ENCODE results near the gene SHC2. TPM values are rescaled to one million over a fixed set of nuclear protein-coding genes. Genes with fewer than 3 reads are reported as not detected.

The SHC2 gene
- total and polyA plus RNA-seq, 9 of the 15 experiments (the other 6 are each of a cell fraction or from before 2014, with no cell fraction given): 0.14 to 0.36 (median 0.17) TPM; not detected in 5

DNA sequence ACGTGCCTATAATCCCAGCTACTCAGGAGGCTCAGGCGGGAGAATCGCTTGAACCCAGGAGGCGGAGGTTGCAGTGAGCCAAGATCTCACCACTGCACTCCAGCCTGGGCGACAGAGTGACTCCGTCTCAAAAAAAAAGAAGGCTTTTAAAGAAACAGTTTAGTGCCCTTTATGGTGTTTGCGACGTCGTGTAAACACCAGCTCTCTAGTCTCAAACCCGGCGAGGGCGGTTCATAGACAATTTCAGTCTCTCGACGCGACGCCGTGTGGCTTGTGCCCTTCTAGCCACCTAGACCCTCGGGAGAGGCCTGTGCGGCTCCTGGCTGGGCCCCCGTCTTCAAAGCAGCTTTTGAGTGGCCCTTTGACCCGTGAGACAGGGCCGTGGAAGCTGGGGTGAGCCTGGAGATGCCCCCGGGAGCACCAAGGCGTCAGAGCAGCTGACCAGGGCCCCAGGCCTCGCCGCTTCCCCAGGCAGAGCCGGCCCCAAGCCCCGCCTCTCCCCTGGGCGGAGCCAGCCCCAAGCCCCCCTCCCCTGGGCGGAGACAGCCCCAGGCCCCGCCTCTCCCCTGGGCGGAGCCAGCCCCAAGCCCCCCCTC lies 30.4 kb upstream of the SHC2 start (continued):
- TF ChIP-seq, protein P1, sequence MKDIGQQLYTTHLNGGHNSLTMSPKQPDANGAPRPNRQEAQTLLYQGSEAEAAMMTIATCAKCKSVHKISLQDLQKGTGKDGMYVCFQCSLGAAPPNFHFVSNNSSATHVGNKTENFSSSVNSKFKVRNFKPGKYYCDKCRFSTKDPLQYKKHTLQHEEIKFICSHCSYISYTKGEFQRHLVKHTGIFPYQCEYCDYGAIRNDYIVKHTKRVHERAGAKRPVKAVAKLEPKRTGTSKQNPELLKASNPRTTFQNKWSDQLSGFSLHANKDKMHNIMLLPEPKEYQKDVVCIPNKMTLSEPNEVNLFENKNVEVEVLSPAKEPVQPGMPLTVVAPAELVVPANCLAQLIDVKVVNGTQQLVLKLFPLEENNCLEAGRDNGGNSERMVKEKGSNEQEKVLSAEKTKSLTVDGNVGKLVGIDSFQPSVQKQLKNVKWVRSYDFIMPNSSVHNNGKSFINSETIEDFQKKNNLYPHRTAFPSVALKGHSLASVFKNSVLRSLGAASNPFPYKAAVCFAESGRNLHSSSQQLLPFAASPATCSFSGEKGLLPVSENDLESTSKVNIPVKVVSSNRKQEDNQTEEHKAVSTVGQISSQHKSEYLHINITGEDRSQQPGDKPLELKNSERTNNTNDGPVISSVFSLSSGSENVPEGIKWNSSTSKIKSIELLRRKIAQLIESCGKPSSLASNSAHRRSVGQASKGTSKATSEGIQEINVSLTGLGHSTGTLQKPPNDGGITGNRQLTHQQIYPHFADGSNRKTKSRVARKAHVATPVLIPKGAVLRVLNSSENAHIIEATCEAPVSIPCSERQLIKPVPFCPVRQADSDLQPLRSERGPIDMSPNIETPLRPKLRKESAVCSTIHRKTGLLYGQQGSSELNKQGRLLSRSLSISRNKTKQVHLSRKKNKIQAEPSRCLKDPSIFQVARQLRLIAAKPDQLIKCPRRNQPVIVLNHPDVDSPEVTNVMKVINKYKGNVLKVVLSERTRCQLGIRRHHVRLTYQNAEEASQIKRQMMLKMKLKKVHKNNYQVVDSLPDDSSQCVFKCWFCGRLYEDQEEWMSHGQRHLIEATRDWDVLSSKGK (CRISPR knock-in tag; IDR thresholded peaks at IDR 0.05): no peak
- TF ChIP-seq SRSF3 (IDR thresholded peaks at IDR 0.05; ENCODE audit: insufficient read depth, low read length) (no peak), ZNF41 (CRISPR knock-in tag; conservative IDR thresholded peaks at IDR 0.05) (0 out of 2 replicates have a peak, but pooled peaks have one; percentile 28), ESRRA (IDR thresholded peaks at IDR 0.05; ENCODE audit: borderline replicate concordance, low read depth) (no peak), ETV5 (CRISPR knock-in tag; IDR thresholded peaks at IDR 0.05; ENCODE audit: low read depth) (no peak), L3MBTL2 (IDR thresholded peaks at IDR 0.05) (peak; percentile 95), ZNF76 (CRISPR knock-in tag; IDR thresholded peaks at IDR 0.05; ENCODE audit: borderline replicate concordance) (no peak)
- TF ChIP-seq, protein P2, sequence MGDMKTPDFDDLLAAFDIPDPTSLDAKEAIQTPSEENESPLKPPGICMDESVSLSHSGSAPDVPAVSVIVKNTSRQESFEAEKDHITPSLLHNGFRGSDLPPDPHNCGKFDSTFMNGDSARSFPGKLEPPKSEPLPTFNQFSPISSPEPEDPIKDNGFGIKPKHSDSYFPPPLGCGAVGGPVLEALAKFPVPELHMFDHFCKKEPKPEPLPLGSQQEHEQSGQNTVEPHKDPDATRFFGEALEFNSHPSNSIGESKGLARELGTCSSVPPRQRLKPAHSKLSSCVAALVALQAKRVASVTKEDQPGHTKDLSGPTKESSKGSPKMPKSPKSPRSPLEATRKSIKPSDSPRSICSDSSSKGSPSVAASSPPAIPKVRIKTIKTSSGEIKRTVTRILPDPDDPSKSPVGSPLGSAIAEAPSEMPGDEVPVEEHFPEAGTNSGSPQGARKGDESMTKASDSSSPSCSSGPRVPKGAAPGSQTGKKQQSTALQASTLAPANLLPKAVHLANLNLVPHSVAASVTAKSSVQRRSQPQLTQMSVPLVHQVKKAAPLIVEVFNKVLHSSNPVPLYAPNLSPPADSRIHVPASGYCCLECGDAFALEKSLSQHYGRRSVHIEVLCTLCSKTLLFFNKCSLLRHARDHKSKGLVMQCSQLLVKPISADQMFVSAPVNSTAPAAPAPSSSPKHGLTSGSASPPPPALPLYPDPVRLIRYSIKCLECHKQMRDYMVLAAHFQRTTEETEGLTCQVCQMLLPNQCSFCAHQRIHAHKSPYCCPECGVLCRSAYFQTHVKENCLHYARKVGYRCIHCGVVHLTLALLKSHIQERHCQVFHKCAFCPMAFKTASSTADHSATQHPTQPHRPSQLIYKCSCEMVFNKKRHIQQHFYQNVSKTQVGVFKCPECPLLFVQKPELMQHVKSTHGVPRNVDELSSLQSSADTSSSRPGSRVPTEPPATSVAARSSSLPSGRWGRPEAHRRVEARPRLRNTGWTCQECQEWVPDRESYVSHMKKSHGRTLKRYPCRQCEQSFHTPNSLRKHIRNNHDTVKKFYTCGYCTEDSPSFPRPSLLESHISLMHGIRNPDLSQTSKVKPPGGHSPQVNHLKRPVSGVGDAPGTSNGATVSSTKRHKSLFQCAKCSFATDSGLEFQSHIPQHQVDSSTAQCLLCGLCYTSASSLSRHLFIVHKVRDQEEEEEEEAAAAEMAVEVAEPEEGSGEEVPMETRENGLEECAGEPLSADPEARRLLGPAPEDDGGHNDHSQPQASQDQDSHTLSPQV (IDR thresholded peaks at IDR 0.05): peak; percentile 91
- TF ChIP-seq, protein P3, sequence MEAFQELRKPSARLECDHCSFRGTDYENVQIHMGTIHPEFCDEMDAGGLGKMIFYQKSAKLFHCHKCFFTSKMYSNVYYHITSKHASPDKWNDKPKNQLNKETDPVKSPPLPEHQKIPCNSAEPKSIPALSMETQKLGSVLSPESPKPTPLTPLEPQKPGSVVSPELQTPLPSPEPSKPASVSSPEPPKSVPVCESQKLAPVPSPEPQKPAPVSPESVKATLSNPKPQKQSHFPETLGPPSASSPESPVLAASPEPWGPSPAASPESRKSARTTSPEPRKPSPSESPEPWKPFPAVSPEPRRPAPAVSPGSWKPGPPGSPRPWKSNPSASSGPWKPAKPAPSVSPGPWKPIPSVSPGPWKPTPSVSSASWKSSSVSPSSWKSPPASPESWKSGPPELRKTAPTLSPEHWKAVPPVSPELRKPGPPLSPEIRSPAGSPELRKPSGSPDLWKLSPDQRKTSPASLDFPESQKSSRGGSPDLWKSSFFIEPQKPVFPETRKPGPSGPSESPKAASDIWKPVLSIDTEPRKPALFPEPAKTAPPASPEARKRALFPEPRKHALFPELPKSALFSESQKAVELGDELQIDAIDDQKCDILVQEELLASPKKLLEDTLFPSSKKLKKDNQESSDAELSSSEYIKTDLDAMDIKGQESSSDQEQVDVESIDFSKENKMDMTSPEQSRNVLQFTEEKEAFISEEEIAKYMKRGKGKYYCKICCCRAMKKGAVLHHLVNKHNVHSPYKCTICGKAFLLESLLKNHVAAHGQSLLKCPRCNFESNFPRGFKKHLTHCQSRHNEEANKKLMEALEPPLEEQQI (IDR thresholded peaks at IDR 0.05): no peak
- TF ChIP-seq, protein P4, sequence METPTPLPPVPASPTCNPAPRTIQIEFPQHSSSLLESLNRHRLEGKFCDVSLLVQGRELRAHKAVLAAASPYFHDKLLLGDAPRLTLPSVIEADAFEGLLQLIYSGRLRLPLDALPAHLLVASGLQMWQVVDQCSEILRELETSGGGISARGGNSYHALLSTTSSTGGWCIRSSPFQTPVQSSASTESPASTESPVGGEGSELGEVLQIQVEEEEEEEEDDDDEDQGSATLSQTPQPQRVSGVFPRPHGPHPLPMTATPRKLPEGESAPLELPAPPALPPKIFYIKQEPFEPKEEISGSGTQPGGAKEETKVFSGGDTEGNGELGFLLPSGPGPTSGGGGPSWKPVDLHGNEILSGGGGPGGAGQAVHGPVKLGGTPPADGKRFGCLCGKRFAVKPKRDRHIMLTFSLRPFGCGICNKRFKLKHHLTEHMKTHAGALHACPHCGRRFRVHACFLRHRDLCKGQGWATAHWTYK (CRISPR knock-in tag; IDR thresholded peaks at IDR 0.05): peak; percentile 75; the same call in 1 of the 2 replicates
- TF ChIP-seq, protein P5, sequence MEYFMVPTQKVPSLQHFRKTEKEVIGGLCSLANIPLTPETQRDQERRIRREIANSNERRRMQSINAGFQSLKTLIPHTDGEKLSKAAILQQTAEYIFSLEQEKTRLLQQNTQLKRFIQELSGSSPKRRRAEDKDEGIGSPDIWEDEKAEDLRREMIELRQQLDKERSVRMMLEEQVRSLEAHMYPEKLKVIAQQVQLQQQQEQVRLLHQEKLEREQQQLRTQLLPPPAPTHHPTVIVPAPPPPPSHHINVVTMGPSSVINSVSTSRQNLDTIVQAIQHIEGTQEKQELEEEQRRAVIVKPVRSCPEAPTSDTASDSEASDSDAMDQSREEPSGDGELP (CRISPR knock-in tag; IDR thresholded peaks at IDR 0.05; ENCODE audit: borderline replicate concordance): peak; percentile 85

All from K562 (cell line).